Iris pigment epithelial cell (primary cell): ENCODE measurements around the gene ABL2.
"Not testable (repeated sequence)": the region's sequence is repeated elsewhere in the genome, so short reads cannot be mapped to it uniquely, and the experiment has no call there.

Experiments
- DNase-seq: peaks from one replicate; pipeline ENCODE4 v3.0.0-alpha.2; 2011; ENCODE audit warnings: low read depth

ABL2 gene

GRCh38 chr1:179229214-179230140 lies at the start of gene ABL2:
ABL2 (minus strand) TSS chr1:179229677; CDS start chr1:179229397, 280 bp downstream.
- no peak for DNase-seq

- DNase-seq = no peak
These were observed 49.4 kb upstream of the ABL2 start for GRCh38 chr1:179278920-179279319.

GRCh38 chr1:179274424-179274823 lies 44.9 kb upstream of the ABL2 start:
- not testable (repeated sequence) for DNase-seq

- no peak for DNase-seq
These were observed 39.6 kb upstream of the ABL2 start for GRCh38 chr1:179269071-179269470.

- DNase-seq = no peak
These were observed 35.0 kb upstream of the ABL2 start for GRCh38 chr1:179264507-179264906.

GRCh38 chr1:179263121-179263520 lies 33.6 kb upstream of the ABL2 start:
- no peak for DNase-seq

- DNase-seq = no peak
These were observed 32.7 kb upstream of the ABL2 start for GRCh38 chr1:179262183-179262582.

- DNase-seq = no peak
These were observed 24.0 kb upstream of the ABL2 start for GRCh38 chr1:179253286-179253972.

GRCh38 chr1:179252606-179253005 lies 23.1 kb upstream of the ABL2 start:
- no peak for DNase-seq

- peak; percentile 59 for DNase-seq
These were observed 22.2 kb upstream of the ABL2 start for GRCh38 chr1:179251675-179252074.

GRCh38 chr1:179247923-179248322 lies 18.4 kb upstream of the ABL2 start:
- DNase-seq = no peak

GRCh38 chr1:179245426-179245825 lies 15.9 kb upstream of the ABL2 start:
- not testable (repeated sequence) for DNase-seq

- no peak for DNase-seq
These were observed 12.1 kb upstream of the ABL2 start for GRCh38 chr1:179241530-179242097.

- no peak for DNase-seq
These were observed 7.7 kb upstream of the ABL2 start for GRCh38 chr1:179237222-179237621.

GRCh38 chr1:179234863-179235262 lies 5.4 kb upstream of the ABL2 start:
- DNase-seq = no peak

GRCh38 chr1:179231923-179232322 lies 2.4 kb upstream of the ABL2 start:
- DNase-seq = peak; percentile 61

GRCh38 chr1:179230721-179231120 lies 1.2 kb upstream of the ABL2 start:
- DNase-seq = no peak

GRCh38 chr1:179230251-179230650 lies 774 bp upstream of the ABL2 start:
- peak; percentile 70 for DNase-seq

- DNase-seq = no peak
These were observed 679 bp downstream of the ABL2 start for GRCh38 chr1:179228783-179229213.

GRCh38 chr1:179226738-179227137 lies 2.7 kb downstream of the ABL2 start:
- no peak for DNase-seq

- not testable (repeated sequence) for DNase-seq
These were observed 5.0 kb downstream of the ABL2 start for GRCh38 chr1:179224466-179224865.

- DNase-seq = not testable (repeated sequence)
These were observed 8.4 kb downstream of the ABL2 start for GRCh38 chr1:179221121-179221520.
